ENCODE results near the gene GNGT1.

GRCh38 chr7:93935102-93935501, 28.7 kb downstream of the GNGT1 start:
- TF ChIP-seq, protein P1, sequence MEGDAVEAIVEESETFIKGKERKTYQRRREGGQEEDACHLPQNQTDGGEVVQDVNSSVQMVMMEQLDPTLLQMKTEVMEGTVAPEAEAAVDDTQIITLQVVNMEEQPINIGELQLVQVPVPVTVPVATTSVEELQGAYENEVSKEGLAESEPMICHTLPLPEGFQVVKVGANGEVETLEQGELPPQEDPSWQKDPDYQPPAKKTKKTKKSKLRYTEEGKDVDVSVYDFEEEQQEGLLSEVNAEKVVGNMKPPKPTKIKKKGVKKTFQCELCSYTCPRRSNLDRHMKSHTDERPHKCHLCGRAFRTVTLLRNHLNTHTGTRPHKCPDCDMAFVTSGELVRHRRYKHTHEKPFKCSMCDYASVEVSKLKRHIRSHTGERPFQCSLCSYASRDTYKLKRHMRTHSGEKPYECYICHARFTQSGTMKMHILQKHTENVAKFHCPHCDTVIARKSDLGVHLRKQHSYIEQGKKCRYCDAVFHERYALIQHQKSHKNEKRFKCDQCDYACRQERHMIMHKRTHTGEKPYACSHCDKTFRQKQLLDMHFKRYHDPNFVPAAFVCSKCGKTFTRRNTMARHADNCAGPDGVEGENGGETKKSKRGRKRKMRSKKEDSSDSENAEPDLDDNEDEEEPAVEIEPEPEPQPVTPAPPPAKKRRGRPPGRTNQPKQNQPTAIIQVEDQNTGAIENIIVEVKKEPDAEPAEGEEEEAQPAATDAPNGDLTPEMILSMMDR (IDR thresholded peaks at IDR 0.05 in 4 of 5, conservative IDR thresholded peaks at IDR 0.05 in 1 of 5): no peak
- no peak for TF ChIP-seq POLR2A (IDR thresholded peaks at IDR 0.05)

All from gastrocnemius medialis (tissue), 4 donors.